H1 (cell line): ENCODE data around the gene CYP27B1. TPM values are rescaled to one million over a fixed set of nuclear protein-coding genes. Genes with fewer than 3 reads are reported as not detected.

Experiments
- ATF2 ChIP-seq: IDR thresholded peaks from 2 replicates; pipeline ENCODE4 v1.6.1; 2012; ENCODE audit warnings: low read length, inconsistent platforms
- E2F6 ChIP-seq: IDR thresholded peaks from 2 replicates; pipeline ENCODE4 v1.6.1; 2012; ENCODE audit warnings: inconsistent platforms
- EGR1 ChIP-seq: IDR thresholded peaks from 2 replicates; pipeline ENCODE4 v1.6.1; 2011; ENCODE audit warnings: low read depth, low read length, borderline replicate concordance
- HDAC2 ChIP-seq, 2 experiments: fragments of 300-600 bp in 1 of 2; sonication (generic) in 1 of 2; IDR thresholded peaks; 2 replicates each; pipeline ENCODE4 v1.6.1; 2011 to 2012; ENCODE audit warnings: low read depth in 2 of 2, low read length in 2 of 2, mild to moderate bottlenecking in 2 of 2, moderate library complexity in 2 of 2, borderline replicate concordance in 1 of 2, inconsistent platforms in 1 of 2
- HDAC6 ChIP-seq: IDR thresholded peaks from one replicate; pipeline ENCODE4 v1.7.1; 2012; ENCODE audit warnings: low read depth, mild to moderate bottlenecking, inconsistent platforms, low read length, moderate library complexity
- KDM1A ChIP-seq: fragments of 200-600, 300-600 bp; sonication (generic); IDR thresholded peaks from 2 replicates; pipeline ENCODE4 v1.7.1; 2016; ENCODE audit warnings: mild to moderate bottlenecking, low read length, borderline replicate concordance
- KDM4A ChIP-seq: IDR thresholded peaks from one replicate; pipeline ENCODE4 v1.7.1; 2012; ENCODE audit warnings: low read depth, mild to moderate bottlenecking, moderate library complexity, low read length, inconsistent platforms; ENCODE audit not compliant: severe bottlenecking
- NRF1 ChIP-seq: IDR thresholded peaks from 2 replicates; pipeline ENCODE4 v1.6.1; 2011; ENCODE audit warnings: mild to moderate bottlenecking, low read depth, low read length, improper control_type of control experiment
- PHF8 ChIP-seq: fragments of 200-600 bp; sonication (generic); conservative IDR thresholded peaks from 2 replicates; pipeline ENCODE4 v1.7.1; 2012; ENCODE audit warnings: low read depth, mild to moderate bottlenecking, inconsistent platforms, low read length, moderate library complexity
- POLR2A ChIP-seq, 2 experiments: IDR thresholded peaks; 1 replicate in 1 of 2; 2 replicates in 1 of 2; pipeline ENCODE4 v1.6.1; 2011; ENCODE audit warnings: low read depth in 2 of 2, low read length in 2 of 2, mild to moderate bottlenecking in 2 of 2; ENCODE audit errors: control extremely low read depth in 1 of 2
- SIN3A ChIP-seq, 2 experiments: IDR thresholded peaks in 1 of 2; conservative IDR thresholded peaks in 1 of 2; 2 replicates each; pipeline ENCODE4 v1.6.1; 2011 to 2012; ENCODE audit warnings: low read length in 2 of 2, improper control_type of control experiment in 1 of 2, low read depth in 1 of 2, mild to moderate bottlenecking in 1 of 2
- SP1 ChIP-seq: IDR thresholded peaks from 2 replicates; pipeline ENCODE4 v1.6.1; 2011; ENCODE audit warnings: low read depth, low read length
- TAF7 ChIP-seq: optimal IDR thresholded peaks from 2 replicates; pipeline ENCODE3; 2011; ENCODE audit warnings: low read depth, mild to moderate bottlenecking, inconsistent platforms, low read length, moderate library complexity, borderline replicate concordance
- TEAD4 ChIP-seq: IDR thresholded peaks from 2 replicates; pipeline ENCODE4 v1.6.1; 2012; ENCODE audit warnings: low read depth, low read length, inconsistent platforms, mixed read lengths
- polyA plus RNA-seq, 7 experiments: library from polyadenylated mRNA; depleted of rRNA in 3 of 7; stranded (reverse) in 5 of 7; unstranded in 2 of 7; fragments of >200 nt in 5 of 7; fragments of 200-250 nt in 2 of 7; gene quantifications; 1 replicate in 5 of 7; 2 replicates in 1 of 7; 4 replicates in 1 of 7; pipeline versions ENCODE4 v1.2.1 to v1.2.3, GENCODE V29; 2011 to 2013; ENCODE audit warnings: missing spikeins in 2 of 7, mixed read lengths in 2 of 7
- total RNA-seq: library from RNA; stranded (reverse); fragmentation: NEBNext Ultra II Directional; extraction: Animal tissue kit (Norgen Biotek cat#: 25700); gene quantifications from 2 replicates; pipeline ENCODE4 v1.2.1, GENCODE V29; 2021
- TF ChIP-seq, protein P1 (sequence below): IDR thresholded peaks from 2 replicates; pipeline ENCODE4 v1.6.1; 2012; ENCODE audit warnings: inconsistent platforms

Gene CYP27B1
- total and polyA plus RNA-seq, 2 of the 8 experiments (the other 6 are each of a cell fraction or from before 2014, with no cell fraction given): 2.9 to 3.3 TPM

GRCh38 chr12:57744777-57745484 lies 21.9 kb downstream of the CYP27B1 start, which contains the start of gene TSPAN31 (continued):
- TF ChIP-seq, protein P1, sequence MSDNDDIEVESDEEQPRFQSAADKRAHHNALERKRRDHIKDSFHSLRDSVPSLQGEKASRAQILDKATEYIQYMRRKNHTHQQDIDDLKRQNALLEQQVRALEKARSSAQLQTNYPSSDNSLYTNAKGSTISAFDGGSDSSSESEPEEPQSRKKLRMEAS: peak; percentile 36; the same call in 1 of the 2 replicates
- TF ChIP-seq ATF2: peak; percentile 98
- TF ChIP-seq KDM1A: peak; percentile 36; the same call in 1 of the 2 replicates
- no peak for TF ChIP-seq HDAC6
- TF ChIP-seq TAF7: peak; percentile 64
- TF ChIP-seq PHF8: peak; percentile 86
- TF ChIP-seq HDAC2 (IDR thresholded peaks at IDR 0.05; ENCODE audit: borderline replicate concordance in 1 of 2, low read depth in 2 of 2, low read length in 2 of 2): no peak; a peak in 2 of 4 replicates
- peak; percentile 67; the same call in 1 of the 2 replicates for TF ChIP-seq SP1
- peak; percentile 70 for TF ChIP-seq EGR1
- peak in 1 of 2 experiments; percentile 82; a peak in 1 of 4 replicates for TF ChIP-seq SIN3A (conservative IDR thresholded peaks at IDR 0.05 in 1 of 2, IDR thresholded peaks at IDR 0.05 in 1 of 2; ENCODE audit: low read depth in 1 of 2, low read length in 2 of 2)
- 0 out of 2 replicates have a peak, but pooled peaks have one; percentile 8 for TF ChIP-seq NRF1
- TF ChIP-seq KDM4A: peak; percentile 62
- TF ChIP-seq TEAD4: peak; percentile 30; the same call in 1 of the 2 replicates
- no peak for TF ChIP-seq E2F6
- TF ChIP-seq POLR2A (IDR thresholded peaks at IDR 0.05; ENCODE audit: control extremely low read depth in 1 of 2, low read depth in 2 of 2, low read length in 2 of 2): peak; percentile 85 to 95
- TF ChIP-seq, all 59 proteins: peak for 24
